Keratinocyte (primary cell): ENCODE results near the gene CEACAM18.

ENCODE experiments used
- EZH2 ChIP-seq: IDR thresholded peaks from one replicate; pipeline ENCODE4 v1.6.1; 2012; ENCODE audit warnings: inconsistent platforms, mild to moderate bottlenecking, low read length, moderate library complexity
- TF ChIP-seq, protein P1 (sequence below), 3 experiments: IDR thresholded peaks in 1 of 3; conservative IDR thresholded peaks in 1 of 3; optimal IDR thresholded peaks in 1 of 3; 2 replicates in 2 of 3; 3 replicates in 1 of 3; pipeline versions ENCODE3 to v1.5.1; 2011; ENCODE audit warnings: low read length in 3 of 3, mild to moderate bottlenecking in 3 of 3, moderate library complexity in 2 of 3, control low read depth in 1 of 3, inconsistent platforms in 1 of 3; ENCODE audit not compliant: insufficient read depth in 2 of 3; ENCODE audit errors: extremely low read depth in 1 of 3

GRCh38 chr19:51505904-51506303 lies 27.6 kb downstream of the CEACAM18 start:
- TF ChIP-seq, protein P1, sequence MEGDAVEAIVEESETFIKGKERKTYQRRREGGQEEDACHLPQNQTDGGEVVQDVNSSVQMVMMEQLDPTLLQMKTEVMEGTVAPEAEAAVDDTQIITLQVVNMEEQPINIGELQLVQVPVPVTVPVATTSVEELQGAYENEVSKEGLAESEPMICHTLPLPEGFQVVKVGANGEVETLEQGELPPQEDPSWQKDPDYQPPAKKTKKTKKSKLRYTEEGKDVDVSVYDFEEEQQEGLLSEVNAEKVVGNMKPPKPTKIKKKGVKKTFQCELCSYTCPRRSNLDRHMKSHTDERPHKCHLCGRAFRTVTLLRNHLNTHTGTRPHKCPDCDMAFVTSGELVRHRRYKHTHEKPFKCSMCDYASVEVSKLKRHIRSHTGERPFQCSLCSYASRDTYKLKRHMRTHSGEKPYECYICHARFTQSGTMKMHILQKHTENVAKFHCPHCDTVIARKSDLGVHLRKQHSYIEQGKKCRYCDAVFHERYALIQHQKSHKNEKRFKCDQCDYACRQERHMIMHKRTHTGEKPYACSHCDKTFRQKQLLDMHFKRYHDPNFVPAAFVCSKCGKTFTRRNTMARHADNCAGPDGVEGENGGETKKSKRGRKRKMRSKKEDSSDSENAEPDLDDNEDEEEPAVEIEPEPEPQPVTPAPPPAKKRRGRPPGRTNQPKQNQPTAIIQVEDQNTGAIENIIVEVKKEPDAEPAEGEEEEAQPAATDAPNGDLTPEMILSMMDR (optimal IDR thresholded peaks at IDR 0.05 in 1 of 3, IDR thresholded peaks at IDR 0.05 in 1 of 3, conservative IDR thresholded peaks at IDR 0.05 in 1 of 3; ENCODE audit: extremely low read depth in 1 of 3, insufficient read depth in 2 of 3, low read length in 3 of 3) = no peak
- TF ChIP-seq EZH2 = no peak
